Colonic mucosa (tissue), 4 donors: ENCODE results near the gene ZNF544. TPM values are rescaled to one million over a fixed set of nuclear protein-coding genes. Genes with fewer than 3 reads are reported as not detected.

Experiments used
- DNase-seq: peaks from one replicate; pipeline ENCODE4 v3.0.0-alpha.2; 2020
- H3K27ac ChIP-seq: fragments of 200-600 bp; one replicate; pipeline ENCODE4 v1.8.0; 2021
- H3K27me3 ChIP-seq: fragments of 200-600 bp; one replicate; pipeline ENCODE4 v1.8.0; 2021
- H3K36me3 ChIP-seq: fragments of 200-600 bp; one replicate; pipeline ENCODE4 v1.8.0; 2021
- H3K4me1 ChIP-seq: fragments of 200-600 bp; one replicate; pipeline ENCODE4 v1.8.0; 2021; ENCODE audit warnings: mild to moderate bottlenecking
- H3K4me3 ChIP-seq: fragments of 200-600 bp; one replicate; pipeline ENCODE4 v1.8.0; 2021
- H3K9ac ChIP-seq, 2 donors: one replicate each; pipeline ENCODE4 v1.7.0; 2013; ENCODE audit warnings: control low read depth in 2 of 2, low read depth in 2 of 2, low read length in 2 of 2
- H3K9me3 ChIP-seq: fragments of 200-600 bp; one replicate; pipeline ENCODE4 v1.8.0; 2021
- intact Hi-C: fragments of 100-400 bp; cut with DNase I; formaldehyde crosslinking; loops from one replicate; pipeline ENCODE4 v1.14.1; 2022
- total RNA-seq, 2 donors: library from RNA; stranded (reverse); fragmentation: NEBNext Ultra II Directional in 1 of 2; extraction: Animal tissue kit (Norgen Biotek cat#: 25700) in 1 of 2; gene quantifications; one replicate each; pipeline ENCODE4 v1.2.1, GENCODE V29; 2021
- TF ChIP-seq, protein P1 (sequence below): fragments of 200-600 bp; IDR thresholded peaks from one replicate; pipeline ENCODE4 v1.8.0; 2022; ENCODE audit warnings: antibody characterized with exemption, mild to moderate bottlenecking
- donor health status: healthy.
- donor health status: DM: no; HTN: no; CAD: no.
- donor health status: DM: no; HTN: no; CAD: no.

Gene ZNF544
- total RNA-seq, 2 donors from 2014 or later: 17.2 to 29.6 TPM

DNA sequence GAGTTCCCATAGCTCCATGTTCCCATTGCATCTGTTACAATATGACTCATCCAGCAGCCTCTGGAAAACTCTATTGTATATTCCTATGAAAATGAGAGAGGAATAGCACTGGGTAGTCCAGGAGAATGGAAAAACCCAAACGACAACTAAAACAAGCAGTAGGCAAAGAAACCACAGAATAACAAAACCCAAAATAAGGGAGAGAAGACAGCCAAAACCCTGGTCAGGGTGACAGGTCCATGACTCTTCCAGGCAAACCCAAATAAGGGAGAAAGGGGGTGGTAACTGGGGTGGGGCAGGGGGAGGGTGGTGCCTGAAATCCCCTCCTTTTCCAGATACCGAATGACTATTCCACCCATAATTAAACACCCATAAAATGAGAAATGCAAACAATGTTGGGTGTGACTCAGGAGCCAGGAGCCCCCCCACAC lies 46.1 kb downstream of the ZNF544 start:
- Histone ChIP-seq H3K27ac (no peak overlapping the region), H3K27me3 (no peaks in the 10 kb centered on the region), H3K4me1 (no peaks in the 10 kb centered on the region), H3K9me3 (peaks cover 8% of the 10 kb centered on the region), H3K36me3 (no peaks in the 10 kb centered on the region), H3K4me3 (no peak overlapping the region), H3K9ac (no peak overlapping the region)
- intact Hi-C loops: no loop called here
- TF ChIP-seq, protein P1, sequence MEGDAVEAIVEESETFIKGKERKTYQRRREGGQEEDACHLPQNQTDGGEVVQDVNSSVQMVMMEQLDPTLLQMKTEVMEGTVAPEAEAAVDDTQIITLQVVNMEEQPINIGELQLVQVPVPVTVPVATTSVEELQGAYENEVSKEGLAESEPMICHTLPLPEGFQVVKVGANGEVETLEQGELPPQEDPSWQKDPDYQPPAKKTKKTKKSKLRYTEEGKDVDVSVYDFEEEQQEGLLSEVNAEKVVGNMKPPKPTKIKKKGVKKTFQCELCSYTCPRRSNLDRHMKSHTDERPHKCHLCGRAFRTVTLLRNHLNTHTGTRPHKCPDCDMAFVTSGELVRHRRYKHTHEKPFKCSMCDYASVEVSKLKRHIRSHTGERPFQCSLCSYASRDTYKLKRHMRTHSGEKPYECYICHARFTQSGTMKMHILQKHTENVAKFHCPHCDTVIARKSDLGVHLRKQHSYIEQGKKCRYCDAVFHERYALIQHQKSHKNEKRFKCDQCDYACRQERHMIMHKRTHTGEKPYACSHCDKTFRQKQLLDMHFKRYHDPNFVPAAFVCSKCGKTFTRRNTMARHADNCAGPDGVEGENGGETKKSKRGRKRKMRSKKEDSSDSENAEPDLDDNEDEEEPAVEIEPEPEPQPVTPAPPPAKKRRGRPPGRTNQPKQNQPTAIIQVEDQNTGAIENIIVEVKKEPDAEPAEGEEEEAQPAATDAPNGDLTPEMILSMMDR: no peak
- peak; percentile 28 for DNase-seq

DNA sequence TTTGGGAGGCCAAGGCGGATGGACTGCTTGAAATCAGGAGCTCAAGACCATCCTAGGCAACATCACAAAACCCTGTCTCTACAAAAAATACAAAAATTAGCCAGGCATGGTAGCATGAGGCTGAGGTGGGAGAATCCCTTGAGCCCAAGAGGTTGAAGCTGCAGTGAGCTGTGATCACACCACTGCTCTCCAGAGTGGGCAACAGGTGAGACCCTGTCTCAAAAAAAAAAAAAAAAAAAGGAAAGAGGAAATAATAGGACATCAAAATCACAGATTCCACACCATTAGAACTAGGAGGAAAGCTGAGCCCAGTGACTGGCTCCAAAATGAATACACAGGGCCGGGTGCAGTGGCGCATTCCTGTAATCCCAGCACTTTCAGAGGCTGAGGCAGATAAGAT lies 46.9 kb downstream of the ZNF544 start:
- Histone ChIP-seq H3K27me3 (no peaks in the 10 kb centered on the region), H3K36me3 (no peaks in the 10 kb centered on the region), H3K4me3 (no peak overlapping the region), H3K27ac (no peak overlapping the region), H3K9ac (no peak overlapping the region), H3K9me3 (peaks cover 8% of the 10 kb centered on the region), H3K4me1 (no peaks in the 10 kb centered on the region)
- no peak for DNase-seq
- intact Hi-C loops: no loop called here
- TF ChIP-seq, protein P1: no peak

DNA sequence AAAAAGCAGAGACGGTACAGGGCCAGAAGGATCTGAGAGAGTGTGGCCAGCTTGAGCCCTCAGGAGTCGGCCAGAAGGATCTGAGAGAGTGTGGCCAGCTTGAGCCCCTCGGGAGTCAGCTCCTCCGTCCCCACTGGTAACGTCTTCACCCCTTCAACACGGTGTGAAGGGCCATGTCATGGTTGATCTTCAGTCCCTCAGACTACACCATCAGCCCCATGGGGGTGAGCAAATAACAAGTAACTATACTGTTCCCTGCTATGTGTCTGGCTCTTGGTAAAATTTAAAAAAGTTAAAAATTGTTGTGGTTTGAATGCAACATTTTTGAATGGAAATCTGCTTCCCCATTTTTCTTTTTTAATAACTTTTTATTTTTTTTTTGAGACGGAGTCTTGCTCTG lies 48.5 kb downstream of the ZNF544 start:
- TF ChIP-seq, protein P1: no peak
- no peak for DNase-seq
- Histone ChIP-seq H3K4me3 (no peak overlapping the region), H3K4me1 (no peaks in the 10 kb centered on the region), H3K27ac (no peak overlapping the region), H3K9me3 (peaks cover 8% of the 10 kb centered on the region), H3K27me3 (no peaks in the 10 kb centered on the region), H3K9ac (no peak overlapping the region), H3K36me3 (no peaks in the 10 kb centered on the region)
- intact Hi-C loops: no loop called here

DNA sequence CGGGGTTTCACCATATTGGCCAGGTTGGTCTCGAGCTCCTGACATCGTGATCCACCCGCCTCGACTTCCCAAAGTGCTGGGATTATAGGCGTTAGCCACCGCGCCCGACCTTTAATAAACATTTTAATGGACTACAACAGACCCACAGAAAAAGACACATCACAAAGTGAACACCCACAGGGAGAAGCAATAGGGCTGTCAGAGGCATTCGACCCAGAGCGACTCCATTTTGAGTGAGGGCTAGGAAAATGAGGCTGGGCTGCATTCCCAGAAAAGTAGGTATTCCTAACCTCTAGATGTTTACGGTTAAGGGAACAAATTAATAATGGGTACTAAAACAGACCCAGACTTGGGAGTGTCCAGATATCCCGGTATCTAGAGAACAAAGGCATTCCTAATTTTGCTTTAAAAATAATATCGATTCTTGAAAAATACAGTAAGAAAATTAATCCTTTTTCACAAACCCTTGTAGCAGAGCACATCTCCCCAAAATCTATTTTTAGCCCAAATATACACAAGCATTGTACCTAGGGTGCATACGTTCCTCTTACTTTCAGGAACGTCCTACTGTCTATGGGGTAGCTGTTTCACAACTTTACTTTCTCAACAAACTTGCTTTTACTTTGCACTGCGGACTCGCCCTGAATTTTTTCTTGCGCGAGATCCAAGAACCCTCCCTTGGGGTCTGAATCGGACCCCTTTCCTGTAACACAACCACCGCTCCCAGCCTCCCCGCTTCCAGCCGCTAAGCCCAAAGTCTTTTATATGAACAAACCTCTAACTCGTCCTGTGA lies 49.2 kb downstream of the ZNF544 start:
- intact Hi-C loops: no loop called here
- H3K4me3 ChIP-seq: peak overlapping the region; percentile 89
- H3K36me3 ChIP-seq: no peaks in the 10 kb centered on the region
- H3K27ac ChIP-seq: peak overlapping the region; percentile 69
- H3K9ac ChIP-seq: peak overlapping the region; percentile 63 to 69
- peak; percentile 19 for DNase-seq
- H3K9me3 ChIP-seq: peaks cover 3% of the 10 kb centered on the region
- H3K4me1 ChIP-seq: no peaks in the 10 kb centered on the region
- TF ChIP-seq, protein P1: no peak
- no peaks in the 10 kb centered on the region for H3K27me3 ChIP-seq

DNA sequence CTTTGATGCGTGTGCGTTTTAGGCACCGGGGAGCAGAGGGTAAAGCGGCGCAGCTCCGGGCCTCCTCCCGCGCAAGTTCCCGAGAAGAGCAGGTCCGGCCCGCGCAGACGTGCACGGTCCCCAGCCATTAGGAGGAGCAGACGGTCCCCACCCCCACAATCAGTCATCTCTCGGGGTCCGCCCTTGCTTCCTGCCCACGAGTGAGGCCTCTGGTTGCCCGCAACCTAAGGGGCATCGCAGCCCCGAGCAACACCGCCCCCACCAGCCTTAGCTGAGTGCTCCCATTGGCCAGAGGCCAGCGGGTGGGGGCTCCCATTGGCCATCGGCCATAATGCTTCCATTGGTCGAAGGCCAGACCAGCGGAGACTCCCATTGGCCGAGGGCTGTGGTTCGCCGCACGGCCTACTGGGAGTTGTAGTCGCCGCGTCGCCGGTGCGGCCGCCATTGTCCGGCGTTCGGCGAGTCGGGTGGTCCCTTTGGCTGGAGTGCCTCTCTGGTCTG lies 49.9 kb downstream of the ZNF544 start, which contains the start of gene ZNF8:
Gene ZNF8 (plus strand): TSS at position 415 of the 501 bp plus-strand sequence. CDS start 127 bp downstream, outside the sequence.
- no peaks in the 10 kb centered on the region for H3K27me3 ChIP-seq
- peak within 1 kb of the TSS; percentile 69 for H3K27ac ChIP-seq
- intact Hi-C loops: no loop called here
- H3K9ac ChIP-seq: peak within 1 kb of the TSS; percentile 69 to 77
- H3K4me3 ChIP-seq: peak within 1 kb of the TSS; percentile 89
- TF ChIP-seq, protein P1: no peak
- no peaks in the 10 kb centered on the region for H3K4me1 ChIP-seq
- no peaks in the 10 kb centered on the region for H3K36me3 ChIP-seq
- no peaks in the 10 kb centered on the region for H3K9me3 ChIP-seq
- DNase-seq: peak; percentile 99
